ENCODE measurements around the gene BCO2. TPM values are rescaled to one million over a fixed set of nuclear protein-coding genes. Genes with fewer than 3 reads are reported as not detected.

The BCO2 gene
- total and polyA plus RNA-seq, 2 experiments from 2014 or later = 23.9 to 39.1 TPM

DNA sequence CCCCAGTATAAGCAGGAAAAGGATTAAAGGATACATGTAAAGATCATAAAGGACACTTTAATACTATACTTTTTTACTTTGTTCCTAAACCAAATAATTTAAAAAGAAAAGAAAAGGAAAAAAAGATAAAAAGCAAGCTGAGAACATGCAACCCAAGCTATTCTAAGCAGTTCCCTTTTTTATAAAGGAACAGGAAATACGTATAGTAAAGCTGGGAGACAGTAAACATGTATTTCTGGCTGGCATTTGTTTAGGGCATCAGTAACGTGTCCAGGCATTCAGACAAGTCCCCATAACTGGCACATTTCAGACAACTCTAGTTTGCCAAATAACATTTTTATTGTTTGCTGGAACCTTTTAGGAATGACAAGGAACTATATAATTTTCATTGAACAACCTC, 24.9 kb downstream of the BCO2 start:
- no peak overlapping the region for H3K27ac ChIP-seq
- no peaks in the 10 kb centered on the region for H3K27me3 ChIP-seq
- H3K9me2 ChIP-seq (replicated peaks; ENCODE audit: insufficient read depth) = no peaks in the 10 kb centered on the region
- H3K36me3 ChIP-seq (replicated peaks; ENCODE audit: insufficient read depth, low read depth) = no peaks in the 10 kb centered on the region
- no peaks in the 10 kb centered on the region for H3K79me2 ChIP-seq
- no peak overlapping the region for H3K4me3 ChIP-seq
- no peak for TF ChIP-seq CTCF (IDR thresholded peaks at IDR 0.05; ENCODE audit: poor library complexity)
- TF ChIP-seq EZH2 (IDR thresholded peaks at IDR 0.05; ENCODE audit: borderline replicate concordance) = no peak
- no peak for TF ChIP-seq EZH2phosphoT487 (IDR thresholded peaks at IDR 0.05; ENCODE audit: low read depth, severe bottlenecking, unreplicated experiment)
- WGBS (ENCODE audit: low lambda C conversion rate, missing lambda C conversion rate) = 33% methylated on average over 2 of the region's 2 CpGs
- H2AFZ ChIP-seq = no peak overlapping the region
- peaks cover 3% of the 10 kb centered on the region for H3K4me1 ChIP-seq (ENCODE audit: insufficient read depth)
- no peaks in the 10 kb centered on the region for H3K9me3 ChIP-seq (ENCODE audit: low read depth)
- DNase-seq (ENCODE audit: low spot score) = no peak
- H4K20me1 ChIP-seq (ENCODE audit: insufficient read depth, poor library complexity, severe bottlenecking) = no peaks in the 10 kb centered on the region
- H3K4me2 ChIP-seq = no peak overlapping the region

DNA sequence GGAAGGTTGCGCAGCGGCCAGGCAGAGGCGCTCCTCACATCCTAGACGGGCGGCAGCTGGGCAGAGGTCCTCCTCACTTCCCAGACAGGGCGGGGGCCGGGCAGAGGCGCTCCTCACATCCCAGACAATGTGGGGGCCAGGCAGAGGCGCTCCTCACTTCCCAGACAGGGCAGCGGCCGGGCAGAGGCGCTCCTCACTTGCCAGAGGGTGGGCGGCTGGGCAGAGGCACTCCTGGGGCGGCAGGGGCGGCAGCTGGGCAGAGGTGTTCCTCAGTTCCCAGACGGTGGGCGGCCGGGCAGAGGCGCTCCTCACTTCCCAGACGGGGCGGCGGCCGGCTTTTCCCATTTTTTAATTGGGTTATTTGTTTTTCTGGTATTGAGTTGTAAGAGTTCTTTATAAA, 30.8 kb downstream of the BCO2 start:
- no peaks in the 10 kb centered on the region for H3K36me3 ChIP-seq (replicated peaks; ENCODE audit: insufficient read depth, low read depth)
- WGBS (ENCODE audit: low lambda C conversion rate, missing lambda C conversion rate) = 98% methylated on average over 23 of the region's 23 CpGs
- H3K27ac ChIP-seq = no peak overlapping the region
- TF ChIP-seq CTCF (IDR thresholded peaks at IDR 0.05; ENCODE audit: poor library complexity) = no peak
- no peak for TF ChIP-seq EZH2 (IDR thresholded peaks at IDR 0.05; ENCODE audit: borderline replicate concordance)
- no peak for TF ChIP-seq EZH2phosphoT487 (IDR thresholded peaks at IDR 0.05; ENCODE audit: low read depth, severe bottlenecking, unreplicated experiment)
- H3K79me2 ChIP-seq = no peaks in the 10 kb centered on the region
- H4K20me1 ChIP-seq (ENCODE audit: insufficient read depth, poor library complexity, severe bottlenecking) = no peaks in the 10 kb centered on the region
- no peak overlapping the region for H3K4me2 ChIP-seq
- no peaks in the 10 kb centered on the region for H3K9me3 ChIP-seq (ENCODE audit: low read depth)
- H3K9me2 ChIP-seq (replicated peaks; ENCODE audit: insufficient read depth) = no peaks in the 10 kb centered on the region
- no peaks in the 10 kb centered on the region for H3K4me1 ChIP-seq (ENCODE audit: insufficient read depth)
- H3K27me3 ChIP-seq = no peaks in the 10 kb centered on the region
- H2AFZ ChIP-seq = no peak overlapping the region
- no peak for DNase-seq (ENCODE audit: low spot score)
- H3K4me3 ChIP-seq = no peak overlapping the region

GRCh38 chr11:112210890-112211289, 35.6 kb downstream of the BCO2 start:
- H3K4me3 ChIP-seq = no peak overlapping the region
- TF ChIP-seq EZH2 (IDR thresholded peaks at IDR 0.05; ENCODE audit: borderline replicate concordance) = no peak
- no peak for TF ChIP-seq EZH2phosphoT487 (IDR thresholded peaks at IDR 0.05; ENCODE audit: low read depth, severe bottlenecking, unreplicated experiment)
- TF ChIP-seq CTCF (IDR thresholded peaks at IDR 0.05; ENCODE audit: poor library complexity) = no peak
- H2AFZ ChIP-seq = no peak overlapping the region
- H3K4me1 ChIP-seq (ENCODE audit: insufficient read depth) = peaks cover 3% of the 10 kb centered on the region
- H3K27ac ChIP-seq = no peak overlapping the region
- no peaks in the 10 kb centered on the region for H3K79me2 ChIP-seq
- no peaks in the 10 kb centered on the region for H3K36me3 ChIP-seq (replicated peaks; ENCODE audit: insufficient read depth, low read depth)
- no peak overlapping the region for H3K4me2 ChIP-seq
- H3K27me3 ChIP-seq = no peaks in the 10 kb centered on the region
- no peaks in the 10 kb centered on the region for H3K9me2 ChIP-seq (replicated peaks; ENCODE audit: insufficient read depth)
- H4K20me1 ChIP-seq (ENCODE audit: insufficient read depth, poor library complexity, severe bottlenecking) = no peaks in the 10 kb centered on the region
- WGBS (ENCODE audit: low lambda C conversion rate, missing lambda C conversion rate) = 65% methylated on average over 1 of the region's 1 CpG
- no peak for DNase-seq (ENCODE audit: low spot score)
- no peaks in the 10 kb centered on the region for H3K9me3 ChIP-seq (ENCODE audit: low read depth)

DNA sequence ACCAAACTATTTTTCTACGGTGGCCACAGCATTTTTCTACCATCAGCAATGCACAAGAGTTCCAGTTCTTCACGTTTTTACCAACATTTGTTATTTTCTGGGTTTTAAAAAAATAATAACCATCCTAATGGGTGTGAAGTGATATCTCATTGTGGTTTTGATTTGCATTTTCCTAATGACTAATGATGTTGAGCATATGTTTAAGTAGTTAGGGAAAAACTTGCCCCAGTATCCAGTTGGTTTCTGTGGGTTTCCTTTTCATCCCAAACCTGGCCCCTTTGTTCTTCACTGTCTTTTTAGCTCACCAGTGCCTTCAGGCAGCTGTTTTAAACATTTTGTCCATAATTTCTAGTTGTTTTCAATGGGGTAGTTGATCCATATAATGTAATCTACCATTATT, 36.2 kb downstream of the BCO2 start:
- WGBS (ENCODE audit: low lambda C conversion rate, missing lambda C conversion rate) = 62% methylated on average over 2 of the region's 2 CpGs
- H3K4me2 ChIP-seq = no peak overlapping the region

More for the DNA sequence above, 36.2 kb downstream of the BCO2 start:
- H3K27me3 ChIP-seq = no peaks in the 10 kb centered on the region
- H2AFZ ChIP-seq = no peak overlapping the region
- H3K9me3 ChIP-seq (ENCODE audit: low read depth) = no peaks in the 10 kb centered on the region
- peaks cover 3% of the 10 kb centered on the region for H3K4me1 ChIP-seq (ENCODE audit: insufficient read depth)
- no peak overlapping the region for H3K27ac ChIP-seq
- H3K79me2 ChIP-seq = no peaks in the 10 kb centered on the region
- H3K9me2 ChIP-seq (replicated peaks; ENCODE audit: insufficient read depth) = no peaks in the 10 kb centered on the region
- H3K4me3 ChIP-seq = no peak overlapping the region
- TF ChIP-seq CTCF (IDR thresholded peaks at IDR 0.05; ENCODE audit: poor library complexity) (no peak), EZH2phosphoT487 (IDR thresholded peaks at IDR 0.05; ENCODE audit: low read depth, severe bottlenecking, unreplicated experiment) (no peak), EZH2 (IDR thresholded peaks at IDR 0.05; ENCODE audit: borderline replicate concordance) (no peak)
- H3K36me3 ChIP-seq (replicated peaks; ENCODE audit: insufficient read depth, low read depth) = no peaks in the 10 kb centered on the region
- no peak for DNase-seq (ENCODE audit: low spot score)
- no peaks in the 10 kb centered on the region for H4K20me1 ChIP-seq (ENCODE audit: insufficient read depth, poor library complexity, severe bottlenecking)
